SK-N-SH (cell line): ENCODE measurements around the gene MAN2A2. TPM values are rescaled to one million over a fixed set of nuclear protein-coding genes. Genes with fewer than 3 reads are reported as not detected.

Experiments used
- CTCF ChIA-PET: fragments of 300-600, 350-600 bp; formaldehyde crosslinking; extraction: SDS; loops from one replicate; lab custom pipeline; 2021; lab: Yijun Ruan, JAX
- POLR2A ChIA-PET: fragments of 350-600 bp; sonication (Branson Sonifier 250); formaldehyde crosslinking; extraction: SDS; loops from one replicate; lab custom pipeline; 2020; ENCODE audit warnings: antibody characterized with exemption, inconsistent platforms; lab: Yijun Ruan, JAX
- DNase-seq: peaks from one replicate; pipeline ENCODE4 v3.0.0; 2012
- H2AFZ ChIP-seq: fragments of 200-600 bp; sonication (generic); 2 replicates; pipeline ENCODE4 v1.8.1; 2016; ENCODE audit warnings: antibody characterized with exemption, mild to moderate bottlenecking, low read depth
- H3F3A ChIP-seq: fragments of 200-600 bp; sonication (generic); replicated peaks from 2 replicates; pipeline ENCODE3; 2016; ENCODE audit warnings: antibody characterized with exemption, mild to moderate bottlenecking; ENCODE audit not compliant: insufficient read depth
- H3K27ac ChIP-seq, 2 experiments: fragments of 200-500 bp in 1 of 2; fragments of 200-600 bp in 1 of 2; sonication (Bioruptor generic) in 1 of 2; sonication (generic), shearing (Covaris generic) in 1 of 2; 2 replicates each; pipeline versions ENCODE4 v1.5.1 to v1.6.1; 2014 to 2016; ENCODE audit warnings: low read depth in 2 of 2, inconsistent platforms in 1 of 2, low read length in 1 of 2, mild to moderate bottlenecking in 1 of 2, mixed read lengths in 1 of 2
- H3K27me3 ChIP-seq: fragments of 200-600 bp; sonication (generic), shearing (Covaris generic); 2 replicates; pipeline ENCODE4 v1.6.1; 2016; ENCODE audit warnings: mixed run types; ENCODE audit not compliant: insufficient read depth
- H3K36me3 ChIP-seq, 2 experiments: fragments of 200-500 bp in 1 of 2; fragments of 200-600 bp in 1 of 2; sonication (Bioruptor generic) in 1 of 2; sonication (generic) in 1 of 2; replicated peaks in 1 of 2; 2 replicates each; pipeline versions ENCODE3 to v1.5.1; 2014 to 2016; ENCODE audit warnings: low read length in 1 of 2, mild to moderate bottlenecking in 1 of 2; ENCODE audit not compliant: insufficient read depth in 2 of 2, control insufficient read depth in 1 of 2
- H3K4me1 ChIP-seq, 2 experiments: fragments of 200-500 bp in 1 of 2; fragments of 200-600 bp in 1 of 2; sonication (Bioruptor generic) in 1 of 2; sonication (generic), shearing (Covaris generic) in 1 of 2; 2 replicates each; pipeline versions ENCODE4 v1.5.1 to v1.6.1; 2014 to 2016; ENCODE audit warnings: low read depth in 1 of 2, low read length in 1 of 2, mixed run types in 1 of 2; ENCODE audit not compliant: insufficient read depth in 2 of 2, control insufficient read depth in 1 of 2
- H3K4me2 ChIP-seq: fragments of 200-600 bp; sonication (generic), shearing (Covaris generic); 2 replicates; pipeline ENCODE4 v1.6.1; 2017; ENCODE audit warnings: mixed run types
- H3K4me3 ChIP-seq, 2 experiments: fragments of 200-500 bp in 1 of 2; fragments of 200-600 bp in 1 of 2; sonication (Bioruptor generic) in 1 of 2; sonication (generic), shearing (Covaris generic) in 1 of 2; 2 replicates each; pipeline versions ENCODE4 v1.5.1 to v1.8.1; 2014 to 2016; ENCODE audit warnings: low read depth in 2 of 2, inconsistent platforms in 1 of 2, low read length in 1 of 2, mild to moderate bottlenecking in 1 of 2, mixed read lengths in 1 of 2, moderate library complexity in 1 of 2
- H3K79me2 ChIP-seq: fragments of 200-600 bp; sonication (generic); 2 replicates; pipeline ENCODE4 v1.8.1; 2017; ENCODE audit warnings: mild to moderate bottlenecking; ENCODE audit not compliant: insufficient read depth
- H3K9ac ChIP-seq: fragments of 200-600 bp; sonication (generic); 2 replicates; pipeline ENCODE4 v1.6.1; 2017; ENCODE audit warnings: mixed run types
- H3K9me2 ChIP-seq: fragments of 200-600 bp; sonication (generic); 2 replicates; pipeline ENCODE4 v1.6.1; 2017; ENCODE audit warnings: mixed run types
- H3K9me3 ChIP-seq: fragments of 200-600 bp; sonication (generic); 2 replicates; pipeline ENCODE4 v1.6.1; 2017; ENCODE audit warnings: mixed run types, mild to moderate bottlenecking, moderate library complexity
- H4K20me1 ChIP-seq: fragments of 200-600 bp; sonication (generic); 2 replicates; pipeline ENCODE4 v1.6.1; 2017; ENCODE audit warnings: mild to moderate bottlenecking, mixed run types; ENCODE audit not compliant: insufficient read depth
- EP300 ChIP-seq, 2 experiments: IDR thresholded peaks; 2 replicates each; pipeline versions ENCODE4 v1.4.0 to v1.6.1; 2012; ENCODE audit warnings: borderline replicate concordance in 1 of 2, low read depth in 1 of 2, low read length in 1 of 2
- EZH2phosphoT487 ChIP-seq: fragments of 200-600 bp; sonication (generic); IDR thresholded peaks from 2 replicates; pipeline ENCODE4 v1.6.1; 2017; ENCODE audit warnings: low read depth, mixed run types, mild to moderate bottlenecking, antibody characterized with exemption, moderate library complexity, borderline replicate concordance
- FOXJ3 ChIP-seq: sonication (generic); formaldehyde crosslinking; IDR thresholded peaks from 2 replicates; pipeline ENCODE4 v1.5.1; 2020; ENCODE audit warnings: mild to moderate bottlenecking, missing genetic modification reagents
- GATA2 ChIP-seq: sonication (generic); formaldehyde crosslinking; IDR thresholded peaks from 2 replicates; pipeline ENCODE4 v1.5.0; 2020; ENCODE audit warnings: mild to moderate bottlenecking, missing genetic modification reagents
- IRF3 ChIP-seq: fragments of 150-350 bp; IDR thresholded peaks from 2 replicates; pipeline ENCODE4 v1.6.1; 2016; ENCODE audit warnings: mild to moderate bottlenecking, low read depth, low read length
- MXI1 ChIP-seq: IDR thresholded peaks from 2 replicates; pipeline ENCODE4 v1.6.1; 2012; ENCODE audit warnings: mild to moderate bottlenecking, low read depth, low read length, improper control_type of control experiment
- POLR2AphosphoS5 ChIP-seq: IDR thresholded peaks from 2 replicates; pipeline ENCODE4 v1.6.1; 2012; ENCODE audit warnings: low read depth, low read length
- REST ChIP-seq: IDR thresholded peaks from 2 replicates; pipeline ENCODE4 v1.6.1; 2012; ENCODE audit warnings: mild to moderate bottlenecking, low read depth, low read length, moderate library complexity
- TCF12 ChIP-seq: IDR thresholded peaks from 2 replicates; pipeline ENCODE4 v1.4.0; 2012
- TEAD4 ChIP-seq: IDR thresholded peaks from 2 replicates; pipeline ENCODE4 v1.4.0; 2012; ENCODE audit warnings: mild to moderate bottlenecking, borderline replicate concordance; ENCODE audit not compliant: insufficient read depth
- WGBS: methylation state at CpG from one replicate; pipeline ENCODE4 v1.1.6; 2017; ENCODE audit warnings: low lambda C conversion rate; 5-methylcytosine and 5-hydroxymethylcytosine counted together
- polyA plus RNA-seq, 3 experiments: library from polyadenylated mRNA; depleted of rRNA; stranded (reverse); fragments of >200 nt; gene quantifications; 2 replicates each; pipeline ENCODE4 v1.2.3, GENCODE V29; 2012
- TF ChIP-seq, protein P1 (sequence below): IDR thresholded peaks from 2 replicates; pipeline ENCODE4 v1.4.0; 2012; ENCODE audit warnings: low read depth
- TF ChIP-seq, protein P2 (sequence below): IDR thresholded peaks from 2 replicates; pipeline ENCODE4 v1.4.0; 2012; ENCODE audit warnings: low read depth, borderline replicate concordance

The MAN2A2 gene
- polyA plus RNA-seq, 1 of the 3 experiments (the other 2 are of a cell fraction), result 35.0 TPM

DNA sequence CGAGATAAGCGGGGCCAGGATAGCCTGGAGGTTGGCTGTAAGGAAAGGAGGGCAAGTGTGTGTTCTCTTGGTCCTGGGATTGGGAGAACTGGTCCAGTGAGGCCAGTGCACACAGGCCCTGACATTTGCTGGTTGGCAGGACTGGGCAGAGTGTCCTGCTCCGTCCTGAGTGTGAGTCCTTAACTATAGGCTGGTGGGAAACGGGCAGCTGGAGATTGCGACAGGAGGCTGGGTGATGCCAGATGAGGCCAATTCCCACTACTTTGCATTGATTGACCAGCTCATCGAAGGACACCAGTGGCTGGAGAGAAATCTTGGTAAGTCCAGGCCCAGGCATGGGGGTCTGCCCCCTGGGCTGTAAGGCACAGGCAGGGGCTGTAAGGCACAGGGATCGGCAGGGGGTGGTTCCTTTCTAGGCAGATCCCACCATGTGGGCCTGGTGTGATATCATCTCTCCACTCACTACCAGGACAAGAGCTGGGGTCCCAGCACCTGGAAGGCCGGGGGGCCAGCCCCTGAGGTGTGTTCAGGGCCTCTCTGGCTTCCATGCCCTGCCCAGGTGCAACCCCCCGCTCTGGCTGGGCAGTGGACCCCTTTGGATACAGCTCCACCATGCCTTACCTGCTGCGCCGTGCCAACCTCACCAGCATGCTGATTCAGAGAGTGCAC lies 3.2 kb downstream of the MAN2A2 start (continued):
- TF ChIP-seq, protein P1, sequence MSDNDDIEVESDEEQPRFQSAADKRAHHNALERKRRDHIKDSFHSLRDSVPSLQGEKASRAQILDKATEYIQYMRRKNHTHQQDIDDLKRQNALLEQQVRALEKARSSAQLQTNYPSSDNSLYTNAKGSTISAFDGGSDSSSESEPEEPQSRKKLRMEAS, result no peak
- TF ChIP-seq POLR2AphosphoS5, result no peak
- no peak for TF ChIP-seq IRF3
- no peak for TF ChIP-seq TCF12
- no peak for TF ChIP-seq EP300 (IDR thresholded peaks at IDR 0.05; ENCODE audit: borderline replicate concordance in 1 of 2, low read depth in 1 of 2, low read length in 1 of 2)
- TF ChIP-seq TEAD4, result no peak
- TF ChIP-seq, all 33 proteins: peak for 0

DNA sequence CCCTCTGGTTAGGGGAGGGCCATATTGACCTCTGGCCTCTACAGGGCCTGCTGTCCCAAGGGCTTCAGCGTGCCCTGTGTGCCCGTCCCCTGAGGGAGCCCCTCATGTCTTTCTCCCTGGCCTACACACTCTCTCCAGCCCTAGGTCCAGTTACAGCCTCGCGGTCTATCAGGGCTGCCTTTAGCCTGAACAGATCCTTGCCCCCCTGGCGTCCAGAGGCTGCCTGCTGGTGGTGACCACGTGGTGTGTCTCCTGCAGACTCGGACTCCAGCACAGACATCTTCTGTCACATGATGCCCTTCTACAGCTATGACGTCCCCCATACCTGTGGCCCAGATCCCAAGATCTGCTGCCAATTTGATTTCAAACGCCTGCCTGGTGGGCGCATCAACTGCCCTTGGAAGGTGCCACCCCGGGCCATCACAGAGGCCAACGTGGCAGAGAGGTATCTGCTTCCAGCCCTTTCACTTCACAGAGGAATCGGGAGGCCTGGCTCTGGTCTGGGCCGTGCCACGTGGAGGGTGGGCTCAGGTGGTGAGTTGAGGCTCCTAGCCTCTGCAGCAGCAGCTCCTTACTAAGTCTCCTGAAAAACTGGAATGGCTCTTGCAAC lies 4.1 kb downstream of the MAN2A2 start:
- TF ChIP-seq IRF3 (no peak), MXI1 (no peak), GATA2 (CRISPR knock-in tag) (no peak), FOXJ3 (CRISPR knock-in tag) (no peak), EZH2phosphoT487 (no peak), EP300 (IDR thresholded peaks at IDR 0.05; ENCODE audit: borderline replicate concordance in 1 of 2, low read depth in 1 of 2, low read length in 1 of 2) (no peak), REST (no peak)
- TF ChIP-seq, protein P2, sequence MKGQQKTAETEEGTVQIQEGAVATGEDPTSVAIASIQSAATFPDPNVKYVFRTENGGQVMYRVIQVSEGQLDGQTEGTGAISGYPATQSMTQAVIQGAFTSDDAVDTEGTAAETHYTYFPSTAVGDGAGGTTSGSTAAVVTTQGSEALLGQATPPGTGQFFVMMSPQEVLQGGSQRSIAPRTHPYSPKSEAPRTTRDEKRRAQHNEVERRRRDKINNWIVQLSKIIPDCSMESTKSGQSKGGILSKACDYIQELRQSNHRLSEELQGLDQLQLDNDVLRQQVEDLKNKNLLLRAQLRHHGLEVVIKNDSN, result no peak
- TF ChIP-seq, protein P1, result no peak
- no peaks in the 10 kb centered on the region for H3K9me2 ChIP-seq
- peaks cover 0 to 51% of the 10 kb centered on the region in 2 experiments for H3K36me3 ChIP-seq
- no peaks in the 10 kb centered on the region for H4K20me1 ChIP-seq
- H3K27ac ChIP-seq, result no peak overlapping the region
- POLR2A ChIA-PET, result no interaction called here
- no peaks in the 10 kb centered on the region for H3K27me3 ChIP-seq
- peaks cover 2% of the 10 kb centered on the region for H3F3A ChIP-seq
- no peak overlapping the region for H3K4me2 ChIP-seq
- H3K9me3 ChIP-seq, result no peaks in the 10 kb centered on the region
- H3K9ac ChIP-seq, result no peak overlapping the region
- no peaks in the 10 kb centered on the region for H3K79me2 ChIP-seq
- no peak overlapping the region for H2AFZ ChIP-seq
- H3K4me1 ChIP-seq, result peaks cover 3 to 7% of the 10 kb centered on the region in 2 experiments; a peak in 2 of 4 replicates
- WGBS, result 66% methylated on average over 7 of the region's 15 CpGs
- CTCF ChIA-PET, result interaction anchor here (2.8 kb wide), 1 partner anchor 21 kb away, joined by 10 read pairs; no protein-coding TSS in a partner anchor
- DNase-seq, result no peak
- H3K4me3 ChIP-seq, result no peak overlapping the region
